GM18502 (cell line): ENCODE results near the gene RFX2.
"Not testable (repeated sequence)": the region's sequence is repeated elsewhere in the genome, so short reads cannot be mapped to it uniquely, and the experiment has no call there.

Experiments
- ATAC-seq: cut with Tn5 transposase; IDR thresholded peaks from one replicate; pipeline ENCODE4 v1.9.1; 2021; ENCODE audit warnings: mild to moderate bottlenecking; ENCODE audit not compliant: unreplicated experiment, poor library complexity

The RFX2 gene

DNA sequence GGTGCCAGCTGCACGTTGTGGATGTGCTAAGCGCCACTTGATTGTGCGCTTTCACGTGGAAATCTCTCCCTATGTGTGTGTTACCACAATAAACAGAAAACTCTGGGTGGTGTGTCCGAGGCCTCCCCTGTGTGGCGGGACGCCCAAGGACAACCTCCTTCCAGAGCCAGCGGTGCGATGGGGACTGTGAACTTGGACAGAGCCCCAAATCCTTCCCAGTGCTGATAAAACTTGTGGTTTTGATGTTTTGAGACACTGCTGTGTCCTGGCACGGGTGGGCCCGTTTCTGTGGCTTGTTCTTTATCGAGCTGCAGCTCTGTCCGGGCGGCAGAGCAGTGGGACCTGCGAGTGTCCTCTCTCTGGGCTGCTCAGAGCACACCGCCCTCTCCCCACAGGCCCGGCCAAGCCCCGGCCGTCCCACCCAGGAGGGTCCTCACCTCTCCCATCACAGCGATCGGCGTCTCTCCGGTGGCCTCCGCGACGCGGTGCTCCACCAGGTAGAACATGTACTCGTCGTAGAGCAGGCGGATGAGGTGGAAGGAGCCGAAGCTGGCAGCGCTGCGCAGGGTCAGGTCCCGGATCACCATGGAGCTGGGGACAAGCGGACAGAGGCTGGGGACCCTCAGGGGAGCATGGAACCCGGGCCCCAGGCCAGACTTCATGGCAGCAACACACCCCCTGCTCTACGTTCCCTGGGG is 113.5 kb downstream of the RFX2 start:
- ATAC-seq, result no peak

DNA sequence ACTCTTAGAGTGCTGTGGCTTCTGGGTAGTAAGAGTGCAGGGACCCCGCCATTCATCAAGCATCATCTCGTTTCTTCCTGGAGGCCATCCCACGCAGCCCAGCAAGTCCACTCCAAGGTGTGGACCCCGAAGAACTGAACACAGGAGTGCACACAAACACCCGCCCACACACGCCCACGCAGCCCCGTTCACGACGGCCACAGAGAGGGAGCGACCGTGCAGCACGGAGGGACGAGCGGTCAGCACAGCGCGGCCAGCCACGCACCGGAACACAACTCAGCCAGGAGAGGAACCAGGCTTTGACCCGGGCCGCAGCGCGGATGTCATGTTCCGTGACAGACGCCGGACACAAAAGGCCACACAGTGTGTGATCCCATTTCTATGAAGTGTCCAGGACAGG is 114.2 kb downstream of the RFX2 start:
- no peak for ATAC-seq

- ATAC-seq, result no peak
Measured at GRCh38 chr19:5995606-5996005, 114.7 kb downstream of the RFX2 start.

DNA sequence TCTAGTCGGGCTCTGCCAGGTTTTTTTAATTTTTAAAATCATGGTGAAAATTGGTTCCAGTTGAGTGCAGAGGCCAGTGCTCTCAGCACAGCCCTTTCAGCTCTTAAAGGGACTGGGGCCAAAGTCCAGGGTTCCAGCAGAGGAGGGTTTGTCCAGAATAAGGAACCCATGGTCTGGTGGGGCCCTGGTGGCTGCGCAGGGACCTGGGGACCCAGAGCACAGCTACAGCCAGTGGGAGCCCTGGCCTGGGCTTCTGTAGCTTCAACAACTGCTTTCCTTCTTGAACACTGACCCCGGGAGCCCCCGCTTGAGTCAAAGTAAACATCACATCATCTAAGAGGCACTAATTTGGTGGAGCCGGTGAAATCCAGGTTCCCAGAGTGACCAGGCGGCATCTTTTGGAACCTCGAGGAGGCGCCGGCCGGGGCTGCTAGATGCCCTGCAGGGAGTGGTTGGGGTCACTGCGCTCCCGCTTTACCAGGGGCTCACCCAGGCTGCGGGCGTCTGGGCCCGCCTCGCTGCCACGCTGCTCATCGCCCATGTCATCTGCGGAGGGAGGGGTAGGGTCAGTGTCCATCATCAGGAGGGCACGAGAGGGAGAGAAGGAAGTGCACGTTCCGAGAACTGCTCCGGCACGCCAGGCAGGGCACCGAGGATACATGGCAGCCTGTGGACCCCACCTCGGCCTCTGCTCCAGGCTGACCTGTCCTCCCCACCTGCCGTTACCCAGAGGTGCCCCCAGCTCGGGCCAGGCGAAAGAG is 115.7 kb downstream of the RFX2 start:
- ATAC-seq, result no peak

- no peak for ATAC-seq
Measured at GRCh38 chr19:5993648-5994358, 116.5 kb downstream of the RFX2 start.

DNA sequence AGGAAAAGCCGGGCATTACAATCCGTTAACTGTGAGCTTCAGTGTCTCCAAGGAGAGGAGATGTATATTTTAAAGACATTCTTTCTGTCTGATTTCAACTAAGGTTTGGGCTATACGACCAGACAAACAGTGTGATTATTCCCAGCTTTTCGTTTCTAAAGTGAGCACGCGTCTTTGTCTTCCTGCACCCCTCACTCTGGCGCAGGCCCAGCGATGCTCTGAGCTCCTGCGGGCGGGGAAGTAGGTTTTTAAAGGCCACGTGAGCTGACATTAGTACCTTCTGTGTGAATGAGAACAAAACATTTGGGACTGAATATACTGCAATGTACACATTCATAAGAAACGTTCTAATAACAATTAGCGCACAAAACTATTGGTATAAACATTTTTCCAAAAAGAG is 117.1 kb downstream of the RFX2 start:
- no peak for ATAC-seq

DNA sequence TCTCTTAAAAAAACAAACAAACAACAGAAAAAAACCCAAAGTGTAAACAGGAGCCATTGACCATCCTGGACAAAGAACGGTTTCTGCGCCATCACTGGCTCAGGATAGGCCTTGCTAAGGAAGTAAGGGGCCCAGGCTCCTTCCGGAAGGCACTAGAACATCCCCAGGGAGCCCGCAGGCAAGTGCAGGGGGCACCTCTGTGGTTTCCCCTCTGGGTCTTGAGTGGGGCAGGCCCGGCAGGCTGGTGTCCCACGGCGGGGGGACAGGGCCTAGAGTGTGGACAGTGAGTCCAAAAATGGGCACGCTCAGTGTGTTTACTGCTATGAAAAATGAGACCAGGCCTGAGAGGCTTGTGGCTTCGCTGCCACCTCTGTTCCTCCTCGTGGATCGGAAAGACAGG is 117.5 kb downstream of the RFX2 start:
- ATAC-seq, result no peak

- ATAC-seq, result no peak
Measured at GRCh38 chr19:5991244-5991838, 119.0 kb downstream of the RFX2 start.

GRCh38 chr19:5990289-5990797 is 120.0 kb downstream of the RFX2 start:
- ATAC-seq, result no peak

DNA sequence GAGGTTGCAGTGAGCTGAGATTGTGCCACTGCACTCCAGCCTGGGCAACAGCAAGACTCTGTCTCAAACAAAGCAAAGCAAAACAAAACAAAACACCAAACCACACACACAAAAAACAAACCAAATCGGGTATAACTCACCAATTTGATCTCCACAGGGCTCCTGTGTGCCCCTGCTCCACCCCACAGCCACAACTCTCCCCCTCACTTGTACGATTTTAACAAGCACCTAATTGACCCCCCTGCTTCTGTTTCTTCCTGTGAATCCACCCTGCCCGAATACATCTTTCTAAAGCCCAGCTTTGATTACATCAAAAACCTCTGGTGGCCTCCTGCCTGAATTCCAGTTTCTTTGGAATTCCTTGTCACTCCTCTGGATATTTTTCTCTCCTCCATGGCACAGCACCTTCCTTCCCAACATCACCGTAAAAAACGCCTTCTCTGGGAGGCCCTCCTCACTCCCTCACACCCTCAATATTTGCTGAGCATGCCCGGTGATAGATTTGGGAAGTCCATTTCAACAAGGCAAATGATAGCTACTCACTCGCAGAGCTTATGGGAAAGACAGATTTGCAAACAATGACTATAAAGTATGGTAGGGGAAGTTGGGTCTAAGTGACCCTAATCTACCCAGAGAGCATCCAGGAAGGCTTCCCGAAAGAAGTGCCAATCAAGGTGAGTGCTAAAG is 120.8 kb downstream of the RFX2 start:
- no peak for ATAC-seq

DNA sequence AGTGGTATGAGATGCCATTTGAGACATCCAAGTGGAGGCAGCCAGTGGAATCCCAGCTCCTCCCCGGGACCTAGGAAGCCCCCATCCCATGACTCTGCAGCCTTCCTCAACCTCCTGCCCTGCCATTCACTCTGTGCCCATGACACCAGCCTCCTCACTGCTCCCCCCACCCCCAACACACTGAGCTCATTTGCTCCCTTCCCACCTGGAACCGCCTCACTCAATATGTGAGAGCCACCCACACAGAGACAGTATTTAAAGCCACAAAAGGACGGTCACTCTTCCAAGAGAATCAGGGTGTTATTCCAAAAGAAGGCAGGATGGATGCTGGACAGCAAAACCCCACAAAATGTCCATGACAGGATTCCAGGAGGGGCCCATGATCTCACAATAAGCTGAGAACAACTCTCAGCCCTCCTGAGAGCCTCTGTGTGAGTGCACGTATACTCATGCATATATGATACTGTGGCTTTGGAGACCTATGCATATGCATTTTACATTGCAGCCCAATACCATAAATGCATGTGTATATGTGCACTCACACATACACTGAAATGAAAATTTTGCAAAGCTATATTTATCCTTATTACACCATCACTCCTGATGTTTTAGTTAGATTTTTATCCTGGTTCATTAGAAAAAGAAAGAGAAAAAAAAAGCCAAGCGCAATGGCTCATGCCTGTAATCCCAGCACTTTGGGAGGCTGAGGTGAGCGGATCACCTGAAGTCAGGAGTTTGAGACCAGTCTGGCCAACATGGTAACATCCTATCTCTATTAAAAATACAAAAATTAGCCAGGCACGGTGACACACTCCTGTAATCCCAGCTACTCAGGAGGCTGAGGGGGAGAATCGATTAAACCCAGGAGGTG is 121.5 kb downstream of the RFX2 start:
- no peak for ATAC-seq

GRCh38 chr19:5987077-5987818 is 123.1 kb downstream of the RFX2 start:
- no peak for ATAC-seq

- not testable (repeated sequence) for ATAC-seq
Measured at GRCh38 chr19:5985837-5986236, 124.5 kb downstream of the RFX2 start.

DNA sequence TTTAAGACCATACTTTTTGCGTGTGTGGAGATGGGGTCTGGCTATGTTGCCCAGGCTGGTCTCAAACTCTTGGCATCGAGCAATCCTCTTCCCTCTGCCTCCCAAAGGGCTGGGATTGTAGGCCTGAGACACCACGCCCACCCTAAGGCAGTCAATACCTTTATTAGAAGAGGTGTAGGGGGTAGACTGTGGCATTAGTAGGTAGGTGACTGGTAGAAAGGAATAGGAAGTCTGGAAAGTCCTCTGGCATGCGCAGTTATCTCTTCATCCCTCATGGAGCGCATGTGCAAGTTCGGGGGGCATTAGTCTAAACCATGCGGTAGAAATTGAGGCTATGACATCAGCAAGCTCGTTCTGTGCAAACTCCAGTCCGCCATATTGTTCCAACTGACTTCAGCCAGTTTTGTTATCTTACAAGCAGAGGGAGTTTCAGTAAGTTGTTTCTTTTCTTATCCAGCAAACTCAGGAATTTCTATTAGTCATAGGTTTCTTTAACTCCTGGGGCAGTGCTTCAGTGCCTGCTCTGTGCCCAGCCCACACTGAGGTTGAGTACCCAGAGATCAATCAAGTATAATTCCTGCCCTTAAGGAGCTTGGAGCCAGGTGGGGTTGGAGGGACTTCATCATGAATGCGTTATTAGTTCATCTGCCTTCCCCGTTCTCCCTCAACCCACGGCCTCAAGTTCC is 125.1 kb downstream of the RFX2 start:
- no peak for ATAC-seq

- ATAC-seq, result no peak
Measured at GRCh38 chr19:5984600-5984999, 125.7 kb downstream of the RFX2 start.

DNA sequence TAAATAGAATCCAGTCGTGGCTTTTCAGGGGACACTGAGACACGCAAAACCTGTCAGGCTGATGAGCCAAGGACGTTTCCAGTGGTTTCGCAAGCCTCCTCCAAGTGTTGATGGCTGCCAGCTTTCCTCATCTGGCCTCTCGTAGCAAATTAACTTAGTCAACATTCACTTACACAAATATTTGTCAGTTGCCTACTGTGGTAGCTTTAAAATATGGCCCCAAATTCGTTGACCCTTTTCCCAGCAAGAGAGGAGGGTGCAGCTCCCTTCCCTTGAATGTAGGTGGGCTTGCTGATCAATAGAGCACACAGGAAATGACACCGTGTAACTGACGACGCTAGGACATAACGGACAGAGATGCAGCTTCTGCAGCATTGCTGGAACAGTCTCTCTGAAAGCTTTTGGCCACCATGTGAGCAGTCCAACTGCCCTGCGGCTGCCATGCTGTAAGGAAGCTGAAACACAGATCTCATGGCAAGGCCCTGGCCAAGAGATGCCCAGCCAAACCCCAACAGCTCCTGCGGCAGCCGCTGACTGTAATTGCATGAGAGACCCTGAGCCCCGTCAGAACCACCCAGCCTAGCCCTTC is 126.8 kb downstream of the RFX2 start:
- no peak for ATAC-seq
